AG09319 (cell line): Measurements from ENCODE around the gene NALCN.

Experiments used
- DNase-seq: peaks from one replicate; pipeline ENCODE4 v3.0.0-alpha.2; 2010; ENCODE audit warnings: low read depth; ENCODE audit errors: extremely low read depth
- CTCF ChIP-seq: IDR thresholded peaks from 2 replicates; pipeline ENCODE4 v1.5.1; 2011; ENCODE audit warnings: low read depth, mild to moderate bottlenecking, inconsistent platforms, low read length, moderate library complexity

The NALCN gene

GRCh38 chr13:101383595-101383994, 32.7 kb downstream of the NALCN start:
- no peak for TF ChIP-seq CTCF

DNA sequence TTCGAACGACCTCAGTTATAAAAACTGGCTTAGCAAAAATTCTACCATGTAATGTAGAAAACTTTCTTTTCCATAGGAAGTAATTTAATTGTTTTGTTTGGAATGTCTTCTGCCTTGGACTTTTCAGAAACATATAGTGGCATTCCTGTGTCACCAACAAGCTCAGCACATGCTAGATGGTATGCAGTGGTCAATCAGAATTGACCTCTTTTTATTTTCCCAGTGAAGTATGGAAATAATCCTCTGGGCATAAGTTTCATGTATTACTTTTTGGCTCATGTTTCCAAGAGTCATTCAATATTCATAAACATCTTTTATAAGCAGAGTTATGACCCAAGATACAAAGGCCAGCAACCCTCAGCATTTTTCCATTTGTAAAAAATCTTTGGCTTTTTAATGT, 33.6 kb downstream of the NALCN start:
- TF ChIP-seq CTCF = no peak
- no peak for DNase-seq

More at GRCh38 chr13:101383595-101383994, 32.7 kb downstream of the NALCN start:
- no peak for DNase-seq

DNA sequence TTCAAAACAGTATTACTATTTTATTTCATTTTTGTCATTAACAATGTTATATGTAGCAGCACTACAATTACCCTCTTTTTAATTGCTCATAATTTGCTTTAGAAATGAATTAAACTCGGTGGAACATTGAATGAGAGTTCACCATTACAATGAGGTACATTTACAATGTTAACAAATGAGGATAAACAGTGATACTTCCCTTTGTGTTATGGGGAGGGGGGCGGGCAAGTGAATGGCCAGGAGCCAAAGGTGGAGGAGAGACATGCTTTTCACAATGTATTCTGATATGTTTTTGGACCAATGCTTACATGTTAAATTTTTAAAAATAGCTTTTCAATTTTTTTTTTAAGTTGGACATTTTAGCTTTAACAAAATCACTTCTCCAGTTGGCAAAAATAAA, 34.2 kb downstream of the NALCN start:
- TF ChIP-seq CTCF = no peak
- DNase-seq = no peak

DNA sequence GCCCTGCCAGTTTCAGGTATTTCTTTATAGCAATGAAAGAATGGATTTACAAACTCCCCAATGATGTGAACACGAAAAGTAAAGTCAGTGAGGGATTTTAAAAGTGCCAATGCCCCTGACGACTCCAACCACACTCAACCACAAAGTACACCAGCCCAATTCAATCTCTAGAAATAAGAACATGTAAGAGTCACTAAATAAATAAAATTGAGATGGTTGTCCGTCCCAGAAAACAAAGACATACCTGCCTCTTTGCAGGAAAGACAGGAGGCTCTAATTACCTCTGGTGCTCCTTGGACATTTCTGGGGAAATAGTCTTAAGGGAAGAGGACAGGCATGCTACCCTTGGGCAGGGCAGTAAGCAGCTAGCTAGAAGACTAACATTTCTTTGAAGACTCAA, 55.8 kb downstream of the NALCN start:
- DNase-seq = no peak
- TF ChIP-seq CTCF = no peak

DNA sequence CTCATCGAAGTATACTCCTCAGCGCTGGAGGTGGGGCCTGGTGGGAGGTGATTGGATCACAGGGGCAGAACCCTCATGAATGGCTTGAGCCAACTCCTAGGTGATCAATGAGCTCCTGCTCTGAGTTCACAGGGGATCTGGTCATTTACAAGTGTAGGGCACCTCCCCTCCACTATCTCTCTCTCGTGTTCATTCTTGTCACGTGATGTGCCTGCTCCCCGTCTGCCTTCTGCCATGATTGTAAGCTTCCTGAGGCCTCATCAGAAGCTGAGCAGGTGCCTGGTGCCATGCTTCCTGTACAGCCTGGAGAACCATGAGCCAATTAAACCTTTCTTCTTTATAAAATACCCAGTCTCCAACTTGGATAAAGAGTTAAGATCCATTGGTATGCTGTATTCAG, 61.4 kb downstream of the NALCN start:
- no peak for DNase-seq
- no peak for TF ChIP-seq CTCF

DNA sequence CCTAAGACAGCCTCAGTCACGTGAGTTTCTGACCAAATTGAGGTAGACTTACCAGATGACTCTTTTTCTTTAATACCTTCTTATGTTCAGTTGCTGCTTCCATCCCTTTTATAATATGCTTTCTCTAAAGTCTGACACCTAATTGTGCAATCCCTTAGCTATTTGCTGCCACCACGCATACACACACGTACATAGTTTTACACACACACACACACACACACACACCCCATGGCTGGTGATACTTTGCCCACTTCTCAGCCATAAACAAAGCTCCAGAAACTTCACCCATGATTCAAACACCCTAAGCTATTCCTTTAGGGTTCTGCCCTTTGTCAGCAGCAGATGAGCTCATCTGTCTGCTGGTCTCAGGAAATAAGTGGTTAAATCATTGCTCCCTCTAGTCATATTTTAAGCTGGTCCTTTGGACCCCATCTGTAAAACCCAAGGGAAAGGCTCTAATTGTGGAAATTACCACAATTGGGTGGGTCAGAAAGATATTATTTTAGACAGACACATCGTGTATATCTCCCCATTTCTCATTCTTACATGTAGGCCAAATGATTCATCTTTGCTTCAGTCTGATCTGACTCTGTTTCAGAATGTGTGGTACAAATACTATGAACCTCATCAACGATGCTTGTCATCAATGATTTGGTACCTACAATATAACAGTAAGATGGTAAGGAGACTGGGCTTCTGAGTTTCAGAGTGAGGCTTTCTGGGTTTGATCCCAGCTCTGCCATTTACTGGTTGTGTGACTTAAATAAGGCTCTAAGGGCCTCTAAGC, 69.2 kb downstream of the NALCN start:
- no peak for TF ChIP-seq CTCF
- DNase-seq = no peak

DNA sequence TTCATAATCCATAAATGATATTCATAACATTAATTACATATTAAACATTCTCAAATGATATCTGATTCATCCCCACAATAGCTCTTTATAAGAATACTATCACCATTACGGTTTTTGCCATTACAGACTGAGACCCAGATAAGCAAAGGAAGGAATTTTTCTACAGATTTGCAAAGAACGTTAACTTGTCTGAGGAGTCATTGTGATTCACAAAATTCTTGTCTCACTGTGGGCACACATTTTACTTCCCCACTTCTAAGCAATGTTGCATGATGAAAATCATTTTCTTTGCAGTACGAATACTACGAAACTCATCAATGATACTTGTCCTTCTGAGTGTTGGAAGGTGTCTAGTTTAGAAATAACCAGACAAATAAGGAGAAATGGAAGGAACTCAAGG, 70.1 kb downstream of the NALCN start:
- no peak for DNase-seq
- no peak for TF ChIP-seq CTCF
